Osteoblast (primary cell): ENCODE results near the gene TCIRG1. TPM values are rescaled to one million over a fixed set of nuclear protein-coding genes. Genes with fewer than 3 reads are reported as not detected.

Experiments
- DNase-seq: peaks from one replicate; pipeline ENCODE4 v3.0.0; 2011; ENCODE audit warnings: low spot score, mixed read lengths; ENCODE audit not compliant: insufficient read length; ENCODE audit errors: missing footprints
- H2AFZ ChIP-seq: 2 replicates; pipeline ENCODE4 v1.6.0; 2011; ENCODE audit warnings: mild to moderate bottlenecking, low read length
- H3K27ac ChIP-seq: 2 replicates; pipeline ENCODE4 v1.5.1; 2011; ENCODE audit warnings: mild to moderate bottlenecking, low read depth, low read length, moderate library complexity
- H3K27me3 ChIP-seq: 2 replicates; pipeline ENCODE4 v1.6.0; 2012; ENCODE audit warnings: mild to moderate bottlenecking, control low read depth, inconsistent platforms, low read length, moderate library complexity; ENCODE audit not compliant: insufficient read depth
- H3K36me3 ChIP-seq: 2 replicates; pipeline ENCODE4 v1.5.1; 2011; ENCODE audit warnings: mild to moderate bottlenecking, low read length, control low read depth, moderate library complexity; ENCODE audit not compliant: insufficient read depth
- H3K4me1 ChIP-seq: 2 replicates; pipeline ENCODE4 v1.5.1; 2011; ENCODE audit warnings: mild to moderate bottlenecking, low read length, control low read depth, moderate library complexity; ENCODE audit not compliant: insufficient read depth
- H3K4me2 ChIP-seq: 2 replicates; pipeline ENCODE4 v1.6.0; 2011; ENCODE audit warnings: mild to moderate bottlenecking, low read length; ENCODE audit not compliant: insufficient read depth
- H3K4me3 ChIP-seq: fragments of 200-600 bp; sonication (generic); 3 replicates; pipeline ENCODE4 v1.5.1; 2012; ENCODE audit warnings: mild to moderate bottlenecking, low read length, inconsistent platforms; ENCODE audit not compliant: insufficient read depth
- H3K79me2 ChIP-seq: 2 replicates; pipeline ENCODE4 v1.6.0; 2012; ENCODE audit warnings: mild to moderate bottlenecking, low read length, control low read depth, inconsistent platforms; ENCODE audit not compliant: insufficient read depth
- H3K9me3 ChIP-seq: 2 replicates; pipeline ENCODE4 v1.5.1; 2011; ENCODE audit warnings: low read depth, low read length, control low read depth
- H4K20me1 ChIP-seq: 2 replicates; pipeline ENCODE4 v1.6.0; 2012; ENCODE audit warnings: mild to moderate bottlenecking, low read length, control low read depth; ENCODE audit not compliant: insufficient read depth
- CTCF ChIP-seq: IDR thresholded peaks from 2 replicates; pipeline ENCODE4 v1.5.1; 2011; ENCODE audit warnings: mild to moderate bottlenecking, low read depth, low read length, moderate library complexity; ENCODE audit errors: extremely low read depth
- total RNA-seq: library from RNA; depleted of rRNA; stranded (reverse); fragments of >200 nt; gene quantifications from 2 replicates; pipeline ENCODE4 v1.2.3, GENCODE V29; 2012

TCIRG1 gene
- total RNA-seq, 1 donor: 85.4 TPM

DNA sequence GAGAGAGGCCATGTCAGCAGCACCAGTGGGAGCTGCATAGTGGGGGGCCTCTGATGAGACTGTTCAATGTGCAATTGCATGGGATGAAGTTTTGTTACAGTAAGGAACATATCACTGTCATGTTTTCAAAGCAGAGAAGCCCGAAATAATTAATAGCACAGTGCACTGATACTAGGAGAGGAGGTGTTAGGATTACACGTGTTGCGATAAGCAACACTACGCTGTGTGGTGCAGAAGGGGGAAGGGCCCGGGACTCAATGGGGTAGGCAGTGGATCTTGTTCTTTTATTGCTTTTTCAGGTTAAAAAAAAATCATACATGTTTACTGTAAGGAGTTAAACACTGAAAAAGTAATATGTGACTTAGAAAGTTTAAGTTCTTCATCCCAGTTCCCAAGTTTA lies 29.2 kb downstream of the TCIRG1 start:
- Histone ChIP-seq H3K4me3 (no peak overlapping the region), H3K79me2 (no peaks in the 10 kb centered on the region), H3K27me3 (no peaks in the 10 kb centered on the region), H2AFZ (no peak overlapping the region), H4K20me1 (no peaks in the 10 kb centered on the region), H3K27ac (no peak overlapping the region), H3K36me3 (peaks cover 37% of the 10 kb centered on the region), H3K4me2 (no peak overlapping the region), H3K4me1 (no peaks in the 10 kb centered on the region), H3K9me3 (no peaks in the 10 kb centered on the region)
- DNase-seq: no peak
- no peak for TF ChIP-seq CTCF

DNA sequence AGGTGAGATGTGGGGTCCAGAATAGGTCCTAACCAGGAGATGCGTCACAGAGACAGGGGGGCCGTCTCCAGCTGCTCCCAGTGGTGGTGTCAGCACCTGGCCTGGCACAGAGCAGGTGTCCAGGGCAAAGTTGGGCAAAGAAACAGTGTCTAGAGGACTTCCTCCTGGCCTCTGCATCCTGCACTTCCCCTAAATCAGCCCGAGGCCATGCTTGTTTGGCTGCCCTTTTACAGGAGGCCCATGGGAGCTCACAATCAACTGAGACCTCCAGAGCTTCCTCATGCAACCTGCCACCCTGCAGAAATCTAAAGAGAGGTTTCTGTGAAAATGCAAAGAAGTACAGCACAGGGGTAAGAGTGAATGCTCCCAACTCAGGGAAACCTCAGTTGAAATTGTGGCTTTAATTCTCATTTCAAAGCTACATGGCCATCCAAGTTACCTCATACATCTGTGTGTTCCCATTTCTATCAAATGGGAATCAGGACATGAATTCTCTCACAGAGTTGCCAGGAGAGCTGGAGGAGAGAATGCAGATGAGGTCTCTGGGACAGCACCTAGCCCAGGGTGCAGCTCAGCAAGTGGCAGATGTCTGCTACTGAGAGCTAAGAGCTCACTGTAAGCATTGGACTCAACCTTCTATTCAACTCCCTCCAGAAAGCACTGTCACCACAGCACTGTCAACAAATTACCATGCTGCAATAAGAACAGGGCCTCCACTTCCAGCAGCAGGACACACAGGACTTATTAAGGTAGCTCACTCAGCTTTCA lies 32.6 kb downstream of the TCIRG1 start:
- Histone ChIP-seq H3K9me3 (no peaks in the 10 kb centered on the region), H4K20me1 (no peaks in the 10 kb centered on the region), H3K27me3 (no peaks in the 10 kb centered on the region), H3K27ac (no peak overlapping the region), H2AFZ (no peak overlapping the region), H3K79me2 (no peaks in the 10 kb centered on the region), H3K4me2 (no peak overlapping the region), H3K4me3 (no peak overlapping the region), H3K36me3 (peaks cover 27% of the 10 kb centered on the region), H3K4me1 (no peaks in the 10 kb centered on the region)
- TF ChIP-seq CTCF: no peak
- no peak for DNase-seq

- no peaks in the 10 kb centered on the region for H3K4me1 ChIP-seq
- peaks cover 18% of the 10 kb centered on the region for H3K36me3 ChIP-seq
- no peaks in the 10 kb centered on the region for H3K9me3 ChIP-seq
- no peak overlapping the region for H3K27ac ChIP-seq
- no peak for TF ChIP-seq CTCF
- H3K27me3 ChIP-seq: no peaks in the 10 kb centered on the region
- H3K4me3 ChIP-seq: no peak overlapping the region
- no peak for DNase-seq
- no peaks in the 10 kb centered on the region for H4K20me1 ChIP-seq
- no peak overlapping the region for H3K4me2 ChIP-seq
- no peaks in the 10 kb centered on the region for H3K79me2 ChIP-seq
- no peak overlapping the region for H2AFZ ChIP-seq
Observed at GRCh38 chr11:68074584-68075352, 35.9 kb downstream of the TCIRG1 start.

DNA sequence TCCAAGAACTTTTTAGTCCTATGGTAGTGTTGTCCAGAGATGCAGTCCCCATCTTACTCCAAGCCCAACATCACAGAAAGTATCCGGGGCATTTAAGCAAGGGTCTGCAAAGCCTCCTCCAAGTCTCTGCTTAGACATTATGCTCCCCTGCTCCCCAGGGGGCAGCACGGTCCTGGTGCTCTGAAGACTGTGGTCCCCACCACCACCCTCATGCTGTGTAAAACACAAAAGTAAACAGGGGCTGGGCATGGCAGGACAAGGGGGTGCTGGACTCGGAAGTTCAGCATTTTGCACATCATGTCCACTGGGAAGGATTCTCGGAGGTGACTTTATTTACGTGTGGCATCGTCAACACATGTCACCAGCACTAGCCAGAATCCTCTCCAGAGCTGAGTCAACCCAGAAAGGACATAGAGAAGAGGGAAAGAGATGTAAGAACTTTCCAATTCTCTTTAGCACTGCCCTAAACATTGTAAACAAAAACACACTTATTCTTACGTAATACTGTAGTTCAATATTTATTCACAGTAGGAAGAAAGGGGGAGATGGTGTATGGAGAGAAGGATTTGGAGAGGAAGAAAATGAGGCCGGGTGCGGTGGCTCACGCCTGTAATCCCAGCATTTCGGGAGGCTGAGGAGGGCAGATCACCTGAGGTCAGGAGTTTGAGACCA lies 37.7 kb downstream of the TCIRG1 start:
- H4K20me1 ChIP-seq: peaks cover 2% of the 10 kb centered on the region
- H3K9me3 ChIP-seq: no peaks in the 10 kb centered on the region
- TF ChIP-seq CTCF: no peak
- no peak overlapping the region for H2AFZ ChIP-seq
- no peaks in the 10 kb centered on the region for H3K4me1 ChIP-seq
- DNase-seq: no peak
- no peaks in the 10 kb centered on the region for H3K79me2 ChIP-seq
- H3K4me2 ChIP-seq: no peak overlapping the region
- H3K36me3 ChIP-seq: peaks cover 4% of the 10 kb centered on the region
- no peak overlapping the region for H3K27ac ChIP-seq
- no peaks in the 10 kb centered on the region for H3K27me3 ChIP-seq
- no peak overlapping the region for H3K4me3 ChIP-seq
